Upper lobe of left lung (tissue), 4 donors: ENCODE data around the gene PAX2.

Experiments used
- CTCF ChIP-seq, 6 experiments: fragments of 450-650 bp in 4 of 6; fragments of 200-600 bp in 2 of 6; sonication (generic) in 2 of 6; IDR thresholded peaks; one replicate each; pipeline ENCODE4 v1.5.1; 2016 to 2019; ENCODE audit warnings: antibody characterized with exemption in 6 of 6
- POLR2A ChIP-seq, 4 donors: fragments of 450-650 bp; IDR thresholded peaks; one replicate each; pipeline ENCODE4 v1.5.1; 2016 to 2017; ENCODE audit warnings: antibody characterized with exemption in 4 of 4, mild to moderate bottlenecking in 2 of 4

- TF ChIP-seq CTCF (IDR thresholded peaks at IDR 0.05) (no peak), POLR2A (IDR thresholded peaks at IDR 0.05) (no peak)
These were observed 121.3 kb downstream of the PAX2 start for GRCh38 chr10:100866575-100867098.
